A673 (cell line): ENCODE results near the gene FBXL13. TPM values are rescaled to one million over a fixed set of nuclear protein-coding genes. Genes with fewer than 3 reads are reported as not detected.
"Not testable (repeated sequence)": the region's sequence is repeated elsewhere in the genome, so short reads cannot be mapped to it uniquely, and the experiment has no call there.

Source experiments
- BruUV-seq: library from RNA; stranded (reverse); fragments of 400-500 nt; replicated peaks from 2 replicates; lab custom pipeline; 2021; lab: Mats Ljungman, UMichigan
- CTCF ChIA-PET: fragments of 300-600 bp; sonication (Branson Sonifier 250); formaldehyde crosslinking; loops from one replicate; lab custom pipeline; 2022; ENCODE audit warnings: antibody characterized with exemption; lab: Charles Lee
- POLR2A ChIA-PET: fragments of 300-600 bp; sonication (Branson Sonifier 250); formaldehyde crosslinking; loops from one replicate; lab custom pipeline; 2022; ENCODE audit warnings: antibody characterized with exemption; ENCODE audit not compliant: low non-redundant PET; lab: Charles Lee
- DNase-seq: peaks from one replicate; pipeline ENCODE4 v3.0.0-alpha.2; 2015; ENCODE audit warnings: low spot score
- H3K27ac ChIP-seq: fragments of 200-600 bp; sonication (generic); 2 replicates; pipeline ENCODE4 v1.5.1; 2016; ENCODE audit warnings: mixed run types, low read depth, mild to moderate bottlenecking, mixed read lengths, antibody characterized with exemption, low read length; ENCODE audit not compliant: poor library complexity, severe bottlenecking
- H3K27me3 ChIP-seq: fragments of 200-600 bp; sonication (generic); replicated peaks from 2 replicates; pipeline ENCODE4 v1.6.1; 2017; ENCODE audit warnings: mixed run types, low read depth, mild to moderate bottlenecking, mixed read lengths, antibody characterized with exemption, low read length; ENCODE audit not compliant: insufficient read depth, poor library complexity
- H3K36me3 ChIP-seq: fragments of 200-600 bp; sonication (generic); 2 replicates; pipeline ENCODE4 v1.6.1; 2016; ENCODE audit warnings: mixed run types, mild to moderate bottlenecking, mixed read lengths, antibody characterized with exemption, low read length; ENCODE audit not compliant: insufficient read depth, poor library complexity, severe bottlenecking
- H3K4me1 ChIP-seq: fragments of 200-600 bp; sonication (generic); 2 replicates; pipeline ENCODE4 v1.6.1; 2017; ENCODE audit warnings: mixed run types, mild to moderate bottlenecking, mixed read lengths, antibody characterized with exemption, low read length; ENCODE audit not compliant: insufficient read depth, poor library complexity, severe bottlenecking
- H3K4me3 ChIP-seq: fragments of 200-600 bp; sonication (generic); 2 replicates; pipeline ENCODE4 v1.5.1; 2016; ENCODE audit warnings: low read depth, mixed run types, mild to moderate bottlenecking, mixed read lengths, low read length; ENCODE audit not compliant: poor library complexity, severe bottlenecking
- H3K9me3 ChIP-seq: fragments of 200-600 bp; sonication (generic); 2 replicates; pipeline ENCODE4 v1.6.1; 2016; ENCODE audit warnings: mixed run types, low read depth, mild to moderate bottlenecking, mixed read lengths, antibody characterized with exemption, low read length; ENCODE audit not compliant: poor library complexity, severe bottlenecking
- EZH2 ChIP-seq: fragments of 200-600 bp; sonication (generic); IDR thresholded peaks from 2 replicates; pipeline ENCODE4 v1.6.1; 2017; ENCODE audit warnings: borderline replicate concordance, low read depth, mild to moderate bottlenecking, mixed read lengths, antibody characterized with exemption, low read length; ENCODE audit not compliant: poor library complexity, severe bottlenecking
- intact Hi-C: fragments of 100-400 bp; cut with micrococcal nuclease; formaldehyde crosslinking; loops from one replicate; pipeline ENCODE4 v1.10.0; 2022; ENCODE audit not compliant: unreplicated experiment
- total RNA-seq: library from RNA; stranded (reverse); gene quantifications from 2 replicates; pipeline ENCODE4 v1.2.3, GENCODE V29; 2021
- TF ChIP-seq, protein P1 (sequence below): fragments of 300-800, 200-600 bp; sonication (generic); conservative IDR thresholded peaks from 2 replicates; pipeline ENCODE4 v1.5.1; 2017; ENCODE audit warnings: low read depth, mild to moderate bottlenecking, antibody characterized with exemption, low read length, moderate library complexity, mixed read lengths

Gene FBXL13
- total RNA-seq, 1 experiment from 2014 or later, result 0.37 TPM

DNA sequence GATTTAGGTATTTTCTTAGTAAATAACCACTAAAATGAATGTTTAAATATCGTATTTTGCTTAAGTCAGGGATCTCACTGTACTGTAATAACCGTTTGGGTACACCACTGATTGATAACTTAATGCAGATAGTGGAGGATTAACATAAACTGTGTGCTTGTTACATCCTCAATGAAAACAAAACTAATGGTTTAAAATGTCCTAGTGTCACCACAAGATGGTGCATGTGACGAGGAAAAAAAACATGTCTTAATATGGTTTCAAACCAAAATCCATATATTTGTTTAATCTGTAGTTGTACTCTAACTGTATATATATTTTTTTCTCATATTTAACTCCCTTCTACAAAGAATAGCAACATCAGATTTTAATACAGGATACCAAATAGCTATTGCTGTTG is 19.5 kb upstream of the FBXL13 start:
- BruUV-seq, result no TSS peak
- Histone ChIP-seq H3K36me3 (peaks cover 7% of the 10 kb centered on the region), H3K4me1 (no peaks in the 10 kb centered on the region), H3K4me3 (no peak overlapping the region), H3K9me3 (no peaks in the 10 kb centered on the region), H3K27me3 (no peaks in the 10 kb centered on the region), H3K27ac (no peak overlapping the region)
- ChIA-PET POLR2A (no interaction called here), CTCF (no interaction called here)
- no peak for DNase-seq
- intact Hi-C loops, result no loop called here
- TF ChIP-seq EZH2, result no peak
- TF ChIP-seq, protein P1, sequence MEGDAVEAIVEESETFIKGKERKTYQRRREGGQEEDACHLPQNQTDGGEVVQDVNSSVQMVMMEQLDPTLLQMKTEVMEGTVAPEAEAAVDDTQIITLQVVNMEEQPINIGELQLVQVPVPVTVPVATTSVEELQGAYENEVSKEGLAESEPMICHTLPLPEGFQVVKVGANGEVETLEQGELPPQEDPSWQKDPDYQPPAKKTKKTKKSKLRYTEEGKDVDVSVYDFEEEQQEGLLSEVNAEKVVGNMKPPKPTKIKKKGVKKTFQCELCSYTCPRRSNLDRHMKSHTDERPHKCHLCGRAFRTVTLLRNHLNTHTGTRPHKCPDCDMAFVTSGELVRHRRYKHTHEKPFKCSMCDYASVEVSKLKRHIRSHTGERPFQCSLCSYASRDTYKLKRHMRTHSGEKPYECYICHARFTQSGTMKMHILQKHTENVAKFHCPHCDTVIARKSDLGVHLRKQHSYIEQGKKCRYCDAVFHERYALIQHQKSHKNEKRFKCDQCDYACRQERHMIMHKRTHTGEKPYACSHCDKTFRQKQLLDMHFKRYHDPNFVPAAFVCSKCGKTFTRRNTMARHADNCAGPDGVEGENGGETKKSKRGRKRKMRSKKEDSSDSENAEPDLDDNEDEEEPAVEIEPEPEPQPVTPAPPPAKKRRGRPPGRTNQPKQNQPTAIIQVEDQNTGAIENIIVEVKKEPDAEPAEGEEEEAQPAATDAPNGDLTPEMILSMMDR, result no peak; the same call in 1 of the 2 replicates

DNA sequence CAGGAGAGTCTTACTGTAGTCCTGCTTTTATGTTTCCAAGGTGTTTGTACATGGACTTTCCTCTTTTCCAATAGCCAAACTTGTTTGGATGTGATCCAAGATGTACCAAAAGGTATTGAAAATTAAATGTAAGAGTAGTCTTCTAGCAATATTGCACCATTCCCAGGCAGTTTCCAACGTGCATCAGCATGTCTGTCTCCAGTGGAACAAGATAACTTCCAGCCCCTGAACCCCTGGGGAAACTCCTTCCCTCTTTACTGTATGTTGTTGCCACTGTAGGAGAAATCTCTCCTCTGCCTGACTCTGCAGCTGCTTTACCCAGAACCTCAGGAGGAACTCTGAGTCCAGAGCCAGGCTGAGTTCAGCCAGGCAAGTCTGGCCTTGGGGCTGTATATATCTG is 18.8 kb upstream of the FBXL13 start:
- no TSS peak for BruUV-seq
- POLR2A ChIA-PET, result no interaction called here

GRCh38 chr7:103092321-103092720 is 17.7 kb upstream of the FBXL13 start:
- H3K27me3 ChIP-seq, intact Hi-C loops, CTCF ChIA-PET, H3K27ac ChIP-seq, BruUV-seq, H3K9me3 ChIP-seq, DNase-seq, H3K4me1 ChIP-seq, H3K4me3 ChIP-seq, POLR2A ChIA-PET: not testable (repeated sequence)
- H3K36me3 ChIP-seq, result peaks cover 13% of the 10 kb centered on the region

More for the DNA sequence above, 18.8 kb upstream of the FBXL13 start:
- DNase-seq, result no peak
- H3K27me3 ChIP-seq, result no peaks in the 10 kb centered on the region
- no peak overlapping the region for H3K4me3 ChIP-seq
- no peak overlapping the region for H3K27ac ChIP-seq
- TF ChIP-seq, protein P1, result no peak
- no peak for TF ChIP-seq EZH2
- no peaks in the 10 kb centered on the region for H3K9me3 ChIP-seq
- CTCF ChIA-PET, result no interaction called here
- no peaks in the 10 kb centered on the region for H3K4me1 ChIP-seq
- peaks cover 9% of the 10 kb centered on the region for H3K36me3 ChIP-seq
- intact Hi-C loops, result no loop called here

- CTCF ChIA-PET, result no interaction called here
Observed at GRCh38 chr7:103083210-103083609, 8.6 kb upstream of the FBXL13 start.

More at GRCh38 chr7:103083210-103083609, 8.6 kb upstream of the FBXL13 start:
- DNase-seq, result no peak
- Histone ChIP-seq H3K27ac (no peak overlapping the region), H3K36me3 (peaks cover 10% of the 10 kb centered on the region), H3K4me1 (no peaks in the 10 kb centered on the region), H3K9me3 (no peaks in the 10 kb centered on the region), H3K27me3 (no peaks in the 10 kb centered on the region), H3K4me3 (no peak overlapping the region)
- TF ChIP-seq EZH2, result no peak
- TF ChIP-seq, protein P1, result no peak
- intact Hi-C loops, result no loop called here
- no TSS peak for BruUV-seq
- POLR2A ChIA-PET, result no interaction called here
